HG02571 (cell line): ENCODE results near the gene TRMU.

ENCODE experiments used
- ATAC-seq: cut with Tn5 transposase; IDR thresholded peaks from one replicate; pipeline ENCODE4 v1.9.1; 2021; ENCODE audit warnings: mild to moderate bottlenecking, moderate library complexity; ENCODE audit not compliant: unreplicated experiment

Gene TRMU

DNA sequence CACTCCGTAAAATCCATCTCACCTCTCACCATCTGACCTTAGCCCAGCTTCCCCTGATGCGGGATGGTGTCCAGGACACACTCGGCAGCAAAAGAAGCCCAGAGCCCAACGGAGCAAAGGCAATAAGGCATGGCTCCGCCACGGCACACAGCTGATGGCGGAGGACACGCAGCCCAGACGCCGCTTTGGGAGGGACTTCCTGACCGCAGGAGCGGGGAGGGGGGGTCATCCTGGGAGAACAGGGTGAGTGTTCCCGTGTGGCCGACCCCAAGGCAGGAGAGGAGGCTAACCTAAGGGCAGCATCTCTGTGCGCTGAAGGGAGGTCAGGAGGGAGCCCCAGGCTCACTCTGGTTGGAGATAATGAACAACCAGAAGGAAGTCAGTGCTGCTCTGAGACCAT is 71.3 kb downstream of the TRMU start:
- ATAC-seq: no peak
